HL-60/S4 treated with retinoic acid at 250 ng/mL for 4 days and 3 days (cell line): ENCODE results near the gene SLC6A18.
"Not testable (repeated sequence)": the region's sequence is repeated elsewhere in the genome, so short reads cannot be mapped to it uniquely, and the experiment has no call there.

Experiments
- in situ Hi-C: fragments of 300-500 bp; cut with MboI; formaldehyde crosslinking; loops from 2 replicates; pipeline ENCODE4 v1.7.0; 2022; ENCODE audit warnings: low sequenced_read_pairs

SLC6A18 gene

DNA sequence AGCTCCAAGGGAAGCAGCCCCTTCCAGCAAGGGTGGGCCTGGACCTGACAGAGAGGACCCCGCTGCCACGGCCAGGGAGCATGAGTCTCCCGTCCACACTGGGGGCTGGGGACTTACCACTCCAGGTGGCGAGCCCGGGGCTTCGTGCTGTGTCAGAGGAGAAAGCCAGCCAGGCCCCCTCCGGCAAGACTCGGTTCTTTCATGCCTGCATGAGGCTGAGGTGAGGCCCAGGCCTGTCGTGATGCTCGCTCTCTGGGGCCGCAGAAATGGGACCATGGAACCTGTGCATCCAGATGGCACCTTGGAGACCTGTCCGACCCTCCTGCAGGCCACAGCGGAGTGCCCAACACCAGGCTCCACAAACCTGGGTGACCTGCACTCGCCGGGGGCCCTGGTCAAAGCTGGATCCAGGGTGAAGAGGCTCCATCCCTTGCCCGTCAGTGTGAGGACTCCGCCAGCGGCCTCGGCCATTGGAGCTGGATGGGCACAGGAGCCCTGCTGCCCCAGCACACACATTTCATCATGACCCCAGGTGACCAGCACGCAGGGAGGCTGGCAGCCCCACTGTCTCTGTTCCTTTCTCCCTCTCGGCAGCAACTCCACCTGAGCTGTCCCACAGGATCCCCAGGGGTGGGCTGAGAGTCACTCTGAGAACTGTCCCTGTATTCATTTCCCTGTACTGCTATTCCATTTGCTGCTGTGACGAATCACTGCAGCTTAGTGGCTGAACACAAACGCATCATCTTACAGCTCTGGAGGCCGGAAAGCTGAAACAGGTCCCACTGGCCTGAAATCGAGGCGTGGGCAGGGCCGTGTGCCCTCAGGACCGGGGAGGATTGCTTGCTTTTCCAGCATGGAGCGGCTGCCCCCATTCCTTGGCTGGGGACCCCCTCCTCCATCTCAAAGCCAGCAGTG lies 24.4 kb downstream of the SLC6A18 start:
- in situ Hi-C loops: no loop called here

DNA sequence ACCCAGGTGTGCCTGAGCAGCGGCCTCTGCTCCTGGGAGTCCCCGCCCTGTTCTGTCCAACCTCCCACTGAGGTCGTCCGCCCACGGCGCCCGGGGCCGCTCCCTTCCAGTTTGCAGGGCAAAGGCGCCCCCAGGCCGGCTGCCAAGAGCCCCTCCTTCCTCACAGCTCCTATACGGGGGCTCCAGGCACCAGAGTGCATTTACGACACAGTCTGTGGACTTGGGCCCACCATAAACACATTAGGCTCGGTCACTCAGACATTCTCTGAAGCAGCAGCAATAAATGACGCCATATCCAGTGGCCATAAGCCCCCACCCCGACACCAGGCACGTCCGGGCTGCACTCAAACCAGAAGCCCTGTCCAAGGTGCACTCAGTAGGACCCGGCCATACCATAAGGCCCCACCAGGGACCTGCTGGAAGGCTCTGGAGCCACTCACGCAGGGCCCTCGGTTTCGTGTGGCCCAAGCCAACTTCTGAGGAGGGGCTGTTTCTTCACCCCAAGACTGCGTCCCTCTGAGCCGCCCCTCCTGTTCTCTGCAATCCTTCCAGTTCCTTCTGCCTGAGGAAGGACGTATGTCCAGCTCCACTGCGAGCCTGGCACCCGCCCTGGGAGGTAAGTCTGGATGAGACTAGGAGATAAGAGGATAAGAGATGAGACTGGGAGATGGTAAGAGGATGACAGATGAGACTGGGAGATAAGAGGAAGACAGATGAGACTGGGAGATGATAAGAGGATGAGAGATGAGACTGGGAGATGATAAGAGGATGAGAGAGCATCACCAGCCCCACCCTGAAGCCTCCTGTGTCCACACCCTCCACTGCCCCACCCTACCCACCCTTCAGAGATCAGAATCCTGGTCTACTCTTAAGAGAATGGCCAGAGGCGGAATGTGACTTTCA lies 26.7 kb downstream of the SLC6A18 start:
- in situ Hi-C loops: no loop called here

DNA sequence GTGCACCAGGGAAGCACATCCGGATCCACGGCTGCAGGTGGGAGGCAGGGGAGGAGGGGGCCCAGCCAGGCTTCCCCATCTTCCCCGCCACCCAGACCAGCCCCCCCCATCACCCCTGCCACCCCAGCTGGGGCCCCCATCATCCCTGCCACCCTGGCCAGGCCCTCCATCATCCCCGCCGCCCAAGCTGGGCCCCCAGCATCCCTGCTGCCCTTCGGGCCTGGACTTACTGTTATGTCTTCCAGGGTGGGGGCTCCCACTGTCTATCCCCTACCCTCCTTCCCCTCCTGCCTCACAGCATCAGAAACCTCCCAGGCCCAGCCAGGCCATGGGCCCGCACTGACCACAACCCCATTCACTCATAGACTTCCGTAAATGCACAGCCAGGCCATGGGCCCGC lies 27.5 kb downstream of the SLC6A18 start:
- in situ Hi-C loops: no loop called here

DNA sequence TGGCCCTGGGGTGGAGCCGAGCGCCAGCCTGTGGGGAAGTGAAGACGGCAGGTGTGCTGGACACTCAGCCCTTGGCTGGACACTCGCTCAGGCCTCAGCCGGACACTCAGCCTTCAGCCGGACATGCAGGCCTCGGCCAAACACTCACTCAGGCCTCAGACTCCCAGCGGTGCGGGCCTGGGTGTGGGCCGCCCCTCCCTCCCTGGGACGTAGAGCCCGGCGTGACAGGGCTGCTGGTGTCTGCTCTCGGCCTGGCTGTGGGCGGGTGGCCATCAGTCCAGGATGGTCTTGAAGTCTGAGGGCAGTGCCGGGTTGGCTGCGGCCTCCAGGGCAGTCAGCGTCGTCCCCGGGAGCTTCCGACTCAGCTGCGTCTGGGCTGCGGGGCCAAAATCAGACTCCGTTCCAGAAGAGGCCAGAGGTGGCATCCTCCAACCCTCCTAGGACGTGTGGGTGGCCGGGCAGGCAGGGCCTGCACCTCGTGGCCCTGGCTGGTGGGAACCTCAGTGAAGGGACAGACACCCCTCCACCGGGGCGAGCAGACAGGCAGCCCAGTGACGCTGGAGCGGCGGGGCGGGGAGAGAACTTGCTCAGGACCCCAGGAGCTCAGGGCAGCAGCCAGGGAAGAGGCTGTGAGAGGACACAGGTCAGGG lies 28.4 kb downstream of the SLC6A18 start:
- in situ Hi-C loops: no loop called here

DNA sequence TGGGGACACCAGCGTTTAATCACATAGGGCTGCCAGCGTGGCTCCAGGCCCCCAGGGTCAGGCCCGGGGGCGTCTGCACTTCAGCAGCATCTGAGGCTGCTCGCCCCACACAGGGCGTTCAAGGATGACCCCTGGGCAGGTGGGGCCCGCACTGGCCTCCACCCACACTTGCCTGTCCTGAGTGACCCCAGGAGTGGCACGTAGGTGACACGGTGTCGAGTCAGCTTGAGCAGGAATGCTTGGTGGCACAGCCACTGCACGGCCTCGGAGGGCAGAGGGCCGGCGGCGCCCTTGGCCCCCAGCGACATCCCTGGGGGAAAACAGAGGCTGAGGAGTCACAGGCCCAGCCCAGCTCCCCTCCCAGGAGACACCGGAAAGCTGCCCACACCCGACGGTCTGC lies 29.0 kb downstream of the SLC6A18 start:
- in situ Hi-C loops: no loop called here

DNA sequence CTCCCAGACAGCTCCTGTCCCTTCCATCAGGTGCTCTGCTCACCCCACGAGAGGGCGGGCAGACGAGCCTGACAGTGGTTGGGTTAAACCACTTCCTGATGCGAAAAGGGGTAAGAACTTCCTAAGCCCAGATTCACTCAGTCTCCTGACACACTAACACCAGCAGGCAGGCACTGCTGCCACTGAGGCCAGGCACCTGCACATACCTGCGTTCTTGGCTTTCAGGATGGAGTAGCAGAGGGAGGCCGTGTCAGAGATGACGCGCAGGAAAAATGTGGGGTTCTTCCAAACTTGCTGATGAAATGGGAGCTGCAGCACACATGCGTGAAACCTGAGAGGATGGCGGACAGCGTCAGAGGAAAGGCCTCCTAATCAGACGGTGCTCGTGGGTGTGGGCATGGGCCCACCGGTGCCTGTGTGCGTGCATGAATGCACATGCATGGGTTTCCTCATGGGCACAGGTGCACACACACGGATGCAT lies 29.9 kb downstream of the SLC6A18 start:
- in situ Hi-C loops: no loop called here

DNA sequence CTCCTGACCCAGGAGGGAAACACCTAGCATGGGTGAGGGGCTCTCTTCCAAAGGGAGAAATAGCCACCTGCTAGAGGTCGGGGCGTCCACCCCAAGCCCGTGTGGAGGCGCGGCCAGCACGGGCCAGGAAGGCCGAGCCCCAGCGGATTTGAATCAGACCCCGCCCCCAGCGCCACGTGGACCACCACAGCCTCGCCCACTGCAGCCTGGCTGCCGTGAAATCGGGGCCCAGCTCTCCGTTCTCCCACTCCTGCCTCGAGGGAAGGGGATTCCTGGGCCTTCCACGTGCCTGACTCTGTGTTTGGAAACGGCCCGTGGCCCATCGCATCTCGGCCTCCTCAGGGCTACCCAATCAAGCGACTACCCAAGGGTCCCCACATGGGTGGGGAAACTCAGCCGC lies 31.6 kb downstream of the SLC6A18 start:
- in situ Hi-C loops: no loop called here

DNA sequence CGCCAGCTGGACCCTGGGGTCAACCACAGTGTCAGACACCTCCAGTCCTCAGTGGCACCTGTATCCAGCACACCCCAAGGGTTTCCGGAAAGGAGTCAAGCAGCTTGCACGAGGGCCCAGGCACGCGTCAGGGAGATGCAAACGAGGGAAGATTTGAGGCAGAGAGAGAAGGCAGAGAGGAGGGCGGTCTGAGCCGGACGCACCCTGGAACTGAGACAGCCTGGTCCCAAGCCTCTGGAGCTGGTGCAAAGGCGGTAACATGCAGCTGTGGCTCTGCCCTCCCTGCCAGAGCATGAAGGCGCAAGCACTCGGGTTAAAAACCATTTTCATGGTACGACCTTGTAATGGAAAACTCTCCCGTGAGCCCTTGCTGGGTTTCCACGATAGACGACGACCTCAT lies 32.2 kb downstream of the SLC6A18 start:
- in situ Hi-C loops: no loop called here

DNA sequence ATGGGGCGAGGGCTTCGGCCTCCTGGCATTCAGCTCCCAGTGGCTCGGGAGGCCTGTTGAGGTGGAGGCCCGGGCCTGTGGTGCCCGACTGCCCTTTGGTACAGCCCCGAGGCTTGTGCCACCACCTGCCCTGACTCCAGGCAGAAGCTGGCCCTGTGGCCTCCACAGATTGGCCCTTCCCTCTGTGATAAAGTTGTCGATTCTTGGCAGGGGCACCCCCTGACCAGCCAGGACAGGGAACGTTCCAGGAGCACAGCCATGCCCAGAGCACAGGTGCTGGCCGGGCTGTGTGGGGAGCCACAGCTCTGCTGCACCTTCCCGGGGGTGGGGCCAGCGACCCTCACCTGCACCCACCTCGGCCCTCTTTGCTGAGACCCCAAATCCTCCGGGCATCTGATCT lies 32.7 kb downstream of the SLC6A18 start:
- in situ Hi-C loops: no loop called here

DNA sequence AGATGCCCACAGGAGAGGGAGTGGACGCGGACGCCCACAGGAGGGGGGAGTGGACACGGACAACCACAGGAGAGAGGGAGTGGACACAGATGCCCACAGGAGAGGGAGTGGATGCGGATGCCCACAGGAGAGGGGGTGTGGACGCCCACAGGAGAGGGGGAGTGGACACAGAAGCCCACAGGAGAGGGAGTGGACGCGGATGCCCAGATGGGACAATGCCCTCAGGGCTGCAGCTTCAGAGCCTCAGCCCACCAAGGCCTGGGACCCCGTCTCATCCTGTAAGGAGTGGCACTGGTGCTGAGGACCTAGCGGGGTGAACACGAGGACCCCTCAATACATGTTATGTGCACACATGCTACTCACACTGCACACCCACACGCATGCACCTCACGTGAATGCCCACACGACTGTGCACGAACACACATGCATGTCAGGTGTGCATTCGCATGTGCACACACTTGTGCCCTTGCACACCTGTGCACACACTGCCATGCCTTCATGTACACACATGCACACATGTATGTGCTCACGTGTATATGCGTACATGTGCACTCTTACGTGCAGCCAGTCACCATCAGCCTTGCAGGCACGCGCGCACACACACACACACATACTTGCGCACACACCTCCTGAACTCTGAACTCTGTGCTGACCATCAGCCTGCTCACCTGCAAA lies 34.8 kb downstream of the SLC6A18 start:
- in situ Hi-C loops: no loop called here

DNA sequence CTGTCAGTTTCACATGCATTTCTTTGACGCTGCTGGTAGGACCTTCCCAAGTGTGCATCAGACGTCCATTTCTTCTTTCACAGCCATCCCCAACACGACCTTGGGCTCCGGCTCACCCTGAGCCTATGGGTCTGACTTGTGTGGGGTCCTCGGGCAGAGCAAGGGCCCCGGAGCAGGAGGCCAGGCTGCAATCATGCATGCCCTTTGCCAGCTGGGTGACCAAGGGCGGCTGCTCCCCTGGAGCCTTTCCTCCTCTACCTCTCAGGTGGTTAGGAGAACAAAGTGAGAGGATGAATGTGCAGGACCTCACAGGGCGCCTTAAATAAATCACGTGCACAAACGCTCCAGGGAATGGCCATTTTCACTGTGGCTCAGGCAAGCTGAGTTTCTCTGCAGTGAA lies 36.5 kb downstream of the SLC6A18 start:
- in situ Hi-C loops: no loop called here

DNA sequence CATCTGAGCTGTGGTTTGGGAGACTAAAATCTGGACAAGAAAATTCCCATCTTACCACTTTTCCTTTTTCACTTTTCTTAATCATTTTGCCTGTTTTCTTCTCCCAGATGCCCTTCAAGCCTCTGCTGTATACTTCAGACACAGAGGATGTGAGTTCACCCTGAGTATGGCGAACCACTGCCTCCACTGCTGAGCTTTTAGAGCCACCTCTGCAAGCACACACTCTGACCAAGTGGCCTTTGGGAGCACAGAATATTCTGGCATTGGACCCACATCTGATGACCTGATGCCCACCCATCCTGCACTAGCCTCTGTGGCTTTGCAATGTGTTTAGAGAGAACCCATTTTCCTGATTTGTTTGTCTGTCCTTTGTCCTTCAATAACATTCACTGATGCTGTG lies 37.2 kb downstream of the SLC6A18 start:
- in situ Hi-C loops: no loop called here

DNA sequence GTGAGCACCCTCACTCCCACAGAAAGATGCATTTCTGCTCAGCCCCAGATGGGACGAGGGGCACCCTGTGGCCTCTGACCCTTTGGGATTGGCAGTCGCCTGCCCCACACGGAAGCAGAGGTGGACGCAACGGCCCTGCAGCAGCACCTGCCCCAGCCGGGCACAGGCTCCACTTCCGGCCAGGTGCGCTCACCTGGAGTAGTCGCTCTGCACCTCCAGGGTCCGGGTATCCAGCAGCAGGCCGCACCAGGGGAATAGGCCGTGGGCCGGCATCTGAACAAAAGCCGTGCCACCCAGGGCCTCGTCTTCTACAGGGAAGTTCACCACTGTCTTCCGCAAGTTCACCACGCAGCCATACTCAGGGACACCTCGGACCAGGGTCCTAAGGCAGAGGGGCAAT lies 39.0 kb downstream of the SLC6A18 start:
- in situ Hi-C loops: no loop called here

DNA sequence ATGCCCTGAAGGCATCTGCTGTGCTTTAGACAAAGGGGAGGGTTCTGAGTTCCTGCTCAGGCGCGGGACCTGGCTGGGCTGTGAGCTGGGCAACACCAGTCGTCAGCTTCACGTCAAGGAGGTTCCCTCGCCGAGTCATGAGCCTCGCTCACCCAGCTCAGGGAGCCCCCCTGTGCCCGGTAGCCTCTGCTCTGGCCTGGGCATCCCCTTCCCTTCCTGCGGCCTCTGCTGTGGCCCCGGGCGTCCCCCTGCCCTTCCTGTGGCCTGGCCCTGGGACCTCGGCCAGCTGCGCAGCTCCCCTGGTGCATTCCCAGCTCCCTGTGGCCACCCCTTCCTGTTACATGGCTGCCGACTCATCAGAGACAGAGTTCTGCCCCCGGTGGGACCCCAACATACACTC lies 39.8 kb downstream of the SLC6A18 start:
- in situ Hi-C loops: no loop called here

DNA sequence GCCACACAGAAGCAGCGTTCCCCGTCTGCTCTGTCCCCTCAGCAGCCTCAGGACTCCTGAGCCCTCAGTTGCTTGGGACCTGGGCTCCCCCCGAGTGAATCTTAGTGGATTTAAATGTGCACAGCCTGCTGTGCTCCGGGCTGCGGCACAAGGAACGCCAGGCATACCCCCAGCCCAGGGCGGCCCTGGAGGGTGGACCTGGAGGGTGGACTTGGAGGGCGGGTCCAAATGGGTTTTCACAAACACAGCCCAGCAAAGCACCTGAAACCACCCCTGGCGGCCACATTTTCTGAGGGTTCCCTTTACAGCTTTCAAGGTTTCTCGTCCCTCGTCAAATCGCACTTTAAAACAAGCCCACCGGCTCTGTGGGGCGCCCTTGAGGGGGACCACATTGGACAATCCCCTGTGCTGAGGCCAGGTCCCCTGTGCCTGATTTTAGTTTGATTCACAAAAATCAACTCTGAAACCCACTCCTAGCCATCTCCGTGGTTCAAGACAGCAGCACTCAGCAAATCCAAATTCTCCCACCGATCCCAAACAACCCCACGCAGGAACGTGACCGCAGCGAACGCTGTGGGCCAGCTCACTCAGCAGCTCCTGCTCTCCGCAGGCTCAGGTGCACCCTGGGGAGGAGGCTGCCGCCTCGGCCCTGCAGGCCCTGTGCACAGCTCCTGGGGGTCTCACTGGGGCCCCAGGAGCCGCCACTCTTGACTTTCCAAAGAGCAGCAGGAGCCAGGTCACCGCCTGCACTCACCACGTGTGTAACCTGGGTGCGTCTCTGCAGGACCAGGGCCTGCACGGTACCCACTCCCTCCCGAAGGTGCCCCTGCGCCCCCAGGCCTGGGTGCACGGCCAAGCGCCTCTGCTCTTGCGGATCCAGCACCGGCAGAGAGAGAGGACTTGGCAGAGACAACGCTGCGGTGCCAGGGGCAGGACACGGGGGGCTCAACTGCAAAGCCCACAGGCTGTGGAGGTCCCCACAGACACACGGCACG lies 40.6 kb downstream of the SLC6A18 start:
- in situ Hi-C loops: no loop called here

DNA sequence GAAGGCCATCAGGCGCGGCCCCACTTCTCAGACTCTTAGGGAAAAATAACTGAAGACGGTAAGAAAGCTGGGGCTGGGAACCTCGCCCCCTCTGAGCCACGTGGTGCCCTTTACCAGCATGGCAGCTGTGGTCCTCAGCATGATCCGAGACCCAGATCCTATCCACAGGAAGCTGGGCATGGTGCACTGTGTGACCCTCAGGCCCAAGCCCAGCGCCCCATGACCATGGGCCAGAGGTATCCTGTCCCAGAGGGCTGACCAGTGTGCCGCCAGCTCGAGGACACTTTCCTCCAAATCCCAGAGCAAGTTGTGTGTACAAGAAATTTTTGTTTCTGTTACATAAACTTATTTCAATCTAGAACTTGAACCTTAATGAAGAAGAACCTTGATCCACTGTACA lies 41.6 kb downstream of the SLC6A18 start:
- in situ Hi-C loops: no loop called here

DNA sequence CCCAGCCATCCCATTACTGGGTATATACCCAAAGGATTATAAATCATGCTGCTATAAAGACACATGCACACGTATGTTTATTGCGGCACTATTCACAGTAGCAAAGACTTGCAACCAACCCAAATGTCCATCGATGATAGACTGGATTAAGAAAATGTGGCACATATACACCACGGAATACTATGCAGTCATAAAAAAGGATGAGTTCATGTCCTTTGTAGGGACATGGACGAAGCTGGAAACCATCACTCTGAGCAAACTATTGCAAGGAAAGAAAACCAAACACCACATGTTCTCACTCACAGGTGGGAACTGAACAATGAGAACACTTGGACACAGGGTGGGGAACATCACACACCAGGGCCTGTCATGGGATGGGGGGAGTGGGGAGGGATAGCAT lies 42.3 kb downstream of the SLC6A18 start:
- in situ Hi-C loops: not testable (repeated sequence)

DNA sequence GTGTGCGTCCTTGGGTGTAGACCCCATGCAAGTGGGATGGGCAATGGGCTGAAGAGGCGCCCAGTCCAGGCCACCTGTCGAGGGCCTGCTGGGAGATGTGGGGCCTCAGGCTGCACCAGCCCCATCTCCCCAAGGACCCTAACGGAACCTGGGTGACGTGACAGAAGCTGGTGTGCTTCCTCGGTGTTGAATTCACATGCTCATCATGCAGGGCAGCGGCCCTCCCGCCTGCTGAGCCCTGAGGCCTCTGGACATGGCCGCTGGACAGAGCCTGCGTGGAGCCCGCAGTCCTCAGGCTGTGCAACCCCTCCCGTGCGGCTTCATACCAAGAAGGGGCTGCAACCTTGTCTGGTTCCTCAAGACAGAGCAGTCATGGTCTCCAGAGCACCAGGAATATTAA lies 42.9 kb downstream of the SLC6A18 start:
- in situ Hi-C loops: no loop called here

DNA sequence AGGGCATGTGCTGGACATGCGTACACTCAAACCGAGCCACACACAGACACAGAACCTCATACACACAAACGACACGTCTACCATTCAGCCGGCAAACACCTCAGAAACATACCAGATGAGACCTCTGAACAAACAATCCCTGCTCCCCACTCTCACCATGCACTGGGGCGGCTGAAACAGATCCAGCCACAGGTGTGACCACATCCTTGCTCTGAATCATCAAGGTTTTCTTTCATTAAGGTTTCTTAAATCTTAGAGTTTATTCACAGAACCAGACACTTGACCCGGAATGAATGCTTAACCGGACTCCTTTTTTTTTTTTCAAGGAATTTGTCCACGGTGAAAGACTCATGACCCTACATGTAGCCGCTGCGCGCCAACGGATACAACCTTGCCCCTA lies 43.5 kb downstream of the SLC6A18 start:
- in situ Hi-C loops: no loop called here

DNA sequence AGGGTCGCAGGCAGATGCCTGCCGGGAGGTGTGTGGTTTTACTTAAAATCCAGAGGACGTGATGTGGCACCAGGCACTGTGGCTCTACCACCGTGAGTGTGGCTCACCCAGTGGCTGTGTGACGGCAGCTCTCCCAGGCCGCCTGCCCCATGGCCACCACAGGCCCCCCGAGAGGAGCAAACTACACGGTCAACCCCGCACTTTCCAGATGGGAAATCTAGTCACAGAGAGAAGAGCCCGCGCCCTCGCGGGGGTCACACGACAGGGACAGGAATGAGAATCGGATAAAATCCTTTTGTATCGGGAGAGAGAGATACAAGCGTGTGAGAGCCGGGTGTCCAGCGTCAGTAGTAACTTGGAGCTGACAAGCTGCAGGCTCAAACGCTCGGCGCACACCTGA lies 45.2 kb downstream of the SLC6A18 start:
- in situ Hi-C loops: no loop called here
